Measurements from ENCODE around the gene SLAMF6. TPM values are rescaled to one million over a fixed set of nuclear protein-coding genes. Genes with fewer than 3 reads are reported as not detected.

Gene SLAMF6
- total RNA-seq, 3 donors from 2014 or later (not counting 1 experiment from before 2014, with no cell fraction given) = 66.7 to 88.2 (median 68.1) TPM

DNA sequence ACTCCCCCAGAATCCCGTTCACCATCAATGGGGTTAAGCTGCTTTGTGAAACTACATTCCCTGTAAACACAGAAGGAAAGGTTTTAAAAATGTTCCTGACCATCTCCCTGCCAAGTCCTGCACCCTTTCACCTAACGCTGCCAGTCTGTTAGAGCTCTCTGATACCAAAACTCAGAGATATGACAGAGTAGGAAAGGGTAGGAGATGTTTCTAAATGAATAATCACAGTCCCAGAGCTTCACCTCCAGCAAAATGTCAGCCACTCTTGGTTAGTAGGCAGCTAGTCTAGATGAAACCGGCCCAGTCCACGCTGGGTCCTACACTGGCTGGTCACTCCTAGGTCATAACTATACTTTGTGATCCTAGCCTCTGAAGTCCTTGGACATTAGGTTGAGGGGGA is 26.7 kb downstream of the SLAMF6 start:
- 97% methylated on average over 3 of the region's 4 CpGs for WGBS (ENCODE audit: insufficient coverage)
- Mint-ChIP-seq H3K27me3 (ENCODE audit: low read depth in 2 of 2) (no peaks in the 10 kb centered on the region), H3K9me3 (no peaks in the 10 kb centered on the region), H3K36me3 (peaks cover 25% of the 10 kb centered on the region), H3K4me1 (peaks cover 45 to 47% of the 10 kb centered on the region in 2 donors), H3K27ac (peak overlapping the region; percentile 40 to 80), H3K4me3 (no peak overlapping the region)
- H3K4me3 ChIP-seq (ENCODE audit: low read length) = no peak overlapping the region
- no peak overlapping the region for H3K27ac ChIP-seq (ENCODE audit: low read length)
- DNase-seq (no peak), ATAC-seq (no peak)
- no peaks in the 10 kb centered on the region for H3K9me3 ChIP-seq (ENCODE audit: control insufficient read depth, insufficient read depth, low read length)
- peaks cover 51% of the 10 kb centered on the region for H3K36me3 ChIP-seq (ENCODE audit: control insufficient read depth, insufficient read depth, low read length)
- intact Hi-C loops (cut with micrococcal nuclease) = no loop called here
- TF ChIP-seq, protein P1, sequence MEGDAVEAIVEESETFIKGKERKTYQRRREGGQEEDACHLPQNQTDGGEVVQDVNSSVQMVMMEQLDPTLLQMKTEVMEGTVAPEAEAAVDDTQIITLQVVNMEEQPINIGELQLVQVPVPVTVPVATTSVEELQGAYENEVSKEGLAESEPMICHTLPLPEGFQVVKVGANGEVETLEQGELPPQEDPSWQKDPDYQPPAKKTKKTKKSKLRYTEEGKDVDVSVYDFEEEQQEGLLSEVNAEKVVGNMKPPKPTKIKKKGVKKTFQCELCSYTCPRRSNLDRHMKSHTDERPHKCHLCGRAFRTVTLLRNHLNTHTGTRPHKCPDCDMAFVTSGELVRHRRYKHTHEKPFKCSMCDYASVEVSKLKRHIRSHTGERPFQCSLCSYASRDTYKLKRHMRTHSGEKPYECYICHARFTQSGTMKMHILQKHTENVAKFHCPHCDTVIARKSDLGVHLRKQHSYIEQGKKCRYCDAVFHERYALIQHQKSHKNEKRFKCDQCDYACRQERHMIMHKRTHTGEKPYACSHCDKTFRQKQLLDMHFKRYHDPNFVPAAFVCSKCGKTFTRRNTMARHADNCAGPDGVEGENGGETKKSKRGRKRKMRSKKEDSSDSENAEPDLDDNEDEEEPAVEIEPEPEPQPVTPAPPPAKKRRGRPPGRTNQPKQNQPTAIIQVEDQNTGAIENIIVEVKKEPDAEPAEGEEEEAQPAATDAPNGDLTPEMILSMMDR (IDR thresholded peaks at IDR 0.05) = no peak
- no peaks in the 10 kb centered on the region for H3K27me3 ChIP-seq (ENCODE audit: control insufficient read depth, insufficient read depth, low read length)
- H3K4me1 ChIP-seq (ENCODE audit: control insufficient read depth, insufficient read depth, low read length) = peaks cover 3% of the 10 kb centered on the region

DNA sequence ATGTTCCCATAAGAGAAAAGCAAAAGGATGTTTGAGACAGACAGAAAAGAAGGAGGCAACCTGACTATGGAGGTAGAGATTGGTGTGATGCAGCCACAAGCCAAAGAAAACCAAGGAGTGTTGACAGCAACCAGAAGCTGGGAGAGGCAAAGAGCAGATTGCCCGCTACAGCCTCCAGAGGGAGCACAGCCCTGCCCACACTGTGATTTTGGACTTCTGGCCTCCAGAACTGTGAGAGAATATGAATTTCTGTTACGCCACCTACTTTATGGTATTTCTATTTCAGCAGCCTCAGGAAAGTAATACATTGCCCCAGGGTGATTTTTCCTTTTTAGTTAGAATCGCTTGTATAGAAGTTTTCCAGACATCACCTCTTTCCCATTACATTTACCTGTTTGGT is 28.4 kb downstream of the SLAMF6 start:
- intact Hi-C loops (cut with micrococcal nuclease) = no loop called here
- no peak overlapping the region for H3K4me3 Mint-ChIP-seq
- peaks cover 33 to 35% of the 10 kb centered on the region in 2 donors for H3K4me1 Mint-ChIP-seq
- no peak overlapping the region for H3K4me3 ChIP-seq (ENCODE audit: low read length)
- DNase-seq (peak in 1 of 2 donors; percentile 31), ATAC-seq (no peak)
- H3K27me3 Mint-ChIP-seq (ENCODE audit: low read depth in 2 of 2) = no peaks in the 10 kb centered on the region
- H3K27ac Mint-ChIP-seq = peak overlapping the region in 1 of 2 donors; percentile 80
- H3K9me3 ChIP-seq (ENCODE audit: control insufficient read depth, insufficient read depth, low read length) = no peaks in the 10 kb centered on the region
- H3K9me3 Mint-ChIP-seq = no peaks in the 10 kb centered on the region
- H3K36me3 Mint-ChIP-seq = peaks cover 32% of the 10 kb centered on the region
- WGBS (ENCODE audit: insufficient coverage) = 60% methylated on average over 2 of the region's 3 CpGs
- H3K27ac ChIP-seq (ENCODE audit: low read length) = no peak overlapping the region
- H3K27me3 ChIP-seq (ENCODE audit: control insufficient read depth, insufficient read depth, low read length) = no peaks in the 10 kb centered on the region
- TF ChIP-seq, protein P1 (IDR thresholded peaks at IDR 0.05) = no peak
- H3K36me3 ChIP-seq (ENCODE audit: control insufficient read depth, insufficient read depth, low read length) = peaks cover 66% of the 10 kb centered on the region
- H3K4me1 ChIP-seq (ENCODE audit: control insufficient read depth, insufficient read depth, low read length) = no peaks in the 10 kb centered on the region

DNA sequence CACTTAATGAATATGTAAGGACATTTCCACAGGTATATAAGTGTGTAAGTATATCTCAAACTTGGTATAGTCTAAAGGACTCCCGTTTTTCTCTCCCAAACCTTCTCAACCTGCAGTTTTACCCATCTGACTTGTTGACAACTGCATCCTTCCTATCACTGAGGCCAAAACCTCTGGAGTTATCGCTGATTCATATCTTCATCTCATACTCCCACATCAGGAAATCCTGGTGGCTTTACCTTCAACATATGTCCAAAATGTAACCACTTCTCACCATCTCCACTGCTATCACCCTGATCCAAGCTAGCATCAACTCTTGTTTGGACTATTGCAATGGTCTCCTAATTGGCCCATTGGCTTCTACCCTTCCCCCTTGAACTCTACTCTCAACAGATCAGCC is 30.4 kb downstream of the SLAMF6 start:
- H3K9me3 Mint-ChIP-seq = no peaks in the 10 kb centered on the region
- Histone ChIP-seq H3K4me1 (ENCODE audit: control insufficient read depth, insufficient read depth, low read length) (peaks cover 4% of the 10 kb centered on the region), H3K9me3 (ENCODE audit: control insufficient read depth, insufficient read depth, low read length) (no peaks in the 10 kb centered on the region), H3K4me3 (ENCODE audit: low read length) (no peak overlapping the region), H3K27me3 (ENCODE audit: control insufficient read depth, insufficient read depth, low read length) (no peaks in the 10 kb centered on the region), H3K36me3 (ENCODE audit: control insufficient read depth, insufficient read depth, low read length) (peaks cover 79% of the 10 kb centered on the region), H3K27ac (ENCODE audit: low read length) (no peak overlapping the region)
- DNase-seq = no peak
- 50% methylated on average over 2 of the region's 2 CpGs for WGBS (ENCODE audit: insufficient coverage)
- intact Hi-C loops (cut with micrococcal nuclease) = no loop called here
- TF ChIP-seq, protein P1 (IDR thresholded peaks at IDR 0.05) = no peak
- peaks cover 20 to 25% of the 10 kb centered on the region in 2 donors for H3K4me1 Mint-ChIP-seq
- no peak overlapping the region for H3K4me3 Mint-ChIP-seq
- no peak for ATAC-seq
- no peaks in the 10 kb centered on the region for H3K27me3 Mint-ChIP-seq (ENCODE audit: low read depth in 2 of 2)
- H3K27ac Mint-ChIP-seq = no peak overlapping the region
- peaks cover 18% of the 10 kb centered on the region for H3K36me3 Mint-ChIP-seq

DNA sequence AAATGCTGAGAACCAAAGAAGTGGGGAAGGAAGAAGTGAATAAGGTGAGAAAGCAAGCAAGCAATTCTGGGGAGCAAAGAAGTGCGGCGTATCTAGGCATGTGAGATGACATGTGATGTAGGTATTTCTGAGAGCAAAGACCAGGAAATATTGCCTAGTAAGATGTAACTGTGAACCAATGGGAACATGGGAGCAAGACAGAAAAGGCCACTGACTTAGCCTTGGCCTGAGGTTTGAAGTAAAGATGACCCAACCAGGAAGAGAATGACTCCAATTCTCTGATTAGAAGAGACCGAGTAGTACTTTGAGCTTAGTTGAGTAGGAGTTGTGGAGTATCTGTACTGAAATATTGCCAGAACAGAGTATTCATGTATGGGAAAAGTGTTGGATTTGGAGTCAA is 31.1 kb downstream of the SLAMF6 start:
- Mint-ChIP-seq H3K4me3 (no peak overlapping the region), H3K27me3 (ENCODE audit: low read depth in 2 of 2) (no peaks in the 10 kb centered on the region), H3K9me3 (no peaks in the 10 kb centered on the region), H3K36me3 (peaks cover 20% of the 10 kb centered on the region), H3K27ac (no peak overlapping the region), H3K4me1 (peaks cover 18 to 21% of the 10 kb centered on the region in 2 donors)
- H3K36me3 ChIP-seq (ENCODE audit: control insufficient read depth, insufficient read depth, low read length) = peaks cover 84% of the 10 kb centered on the region
- TF ChIP-seq, protein P1 (IDR thresholded peaks at IDR 0.05) = no peak
- H3K27me3 ChIP-seq (ENCODE audit: control insufficient read depth, insufficient read depth, low read length) = no peaks in the 10 kb centered on the region
- DNase-seq = no peak
- 93% methylated on average over 3 of the region's 3 CpGs for WGBS (ENCODE audit: insufficient coverage)
- peaks cover 4% of the 10 kb centered on the region for H3K4me1 ChIP-seq (ENCODE audit: control insufficient read depth, insufficient read depth, low read length)
- no peak overlapping the region for H3K27ac ChIP-seq (ENCODE audit: low read length)
- H3K4me3 ChIP-seq (ENCODE audit: low read length) = no peak overlapping the region
- no peak for ATAC-seq
- intact Hi-C loops (cut with micrococcal nuclease) = no loop called here
- no peaks in the 10 kb centered on the region for H3K9me3 ChIP-seq (ENCODE audit: control insufficient read depth, insufficient read depth, low read length)

Measured in natural killer cell (primary cell).